Forelimb muscle (tissue), 1 donor: ENCODE measurements around the gene RABGAP1L. TPM values are rescaled to one million over a fixed set of nuclear protein-coding genes. Genes with fewer than 3 reads are reported as not detected.
"Not testable (repeated sequence)": the region's sequence is repeated elsewhere in the genome, so short reads cannot be mapped to it uniquely, and the experiment has no call there.

Experiments used
- DNase-seq: peaks from one replicate; pipeline ENCODE4 v3.0.0-alpha.2; 2013; ENCODE audit warnings: low read depth
- polyA plus RNA-seq: library from polyadenylated mRNA; unstranded; fragments of 120-200 nt; gene quantifications from one replicate; pipeline ENCODE4 v1.2.1, GENCODE V29; 2013; ENCODE audit not compliant: insufficient read length

Gene RABGAP1L
- polyA plus RNA-seq, 1 donor, result 10.3 TPM

- no peak for DNase-seq
Measured at GRCh38 chr1:174800216-174800851, 641.0 kb downstream of the RABGAP1L start.

- DNase-seq, result no peak
Measured at GRCh38 chr1:174800876-174801275, 641.6 kb downstream of the RABGAP1L start.

DNA sequence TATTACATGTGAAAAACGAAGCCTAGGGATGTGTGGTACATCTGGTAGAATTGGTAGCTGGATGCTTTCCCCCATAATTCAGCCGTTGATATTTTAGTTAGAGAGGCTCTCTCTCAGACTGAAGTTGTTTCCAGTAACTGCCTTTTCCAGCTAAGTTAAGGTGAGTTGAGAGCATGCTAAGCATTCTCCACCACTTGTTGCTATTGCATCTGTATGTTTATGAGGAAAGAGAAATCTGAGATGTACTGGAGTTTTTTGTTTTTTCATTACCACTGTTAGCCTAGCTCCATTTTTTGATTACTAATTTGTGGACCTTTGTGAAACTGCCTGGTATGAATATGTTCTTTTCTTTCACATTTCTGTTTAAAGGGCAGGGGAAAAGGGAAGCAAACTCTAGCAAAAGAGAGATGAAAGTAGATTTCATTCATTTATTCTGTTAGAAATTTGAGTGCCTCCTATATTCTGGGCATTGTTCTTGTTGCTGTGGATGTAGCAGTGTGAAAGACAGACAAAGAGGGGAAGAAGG is 650.5 kb downstream of the RABGAP1L start:
- no peak for DNase-seq

DNA sequence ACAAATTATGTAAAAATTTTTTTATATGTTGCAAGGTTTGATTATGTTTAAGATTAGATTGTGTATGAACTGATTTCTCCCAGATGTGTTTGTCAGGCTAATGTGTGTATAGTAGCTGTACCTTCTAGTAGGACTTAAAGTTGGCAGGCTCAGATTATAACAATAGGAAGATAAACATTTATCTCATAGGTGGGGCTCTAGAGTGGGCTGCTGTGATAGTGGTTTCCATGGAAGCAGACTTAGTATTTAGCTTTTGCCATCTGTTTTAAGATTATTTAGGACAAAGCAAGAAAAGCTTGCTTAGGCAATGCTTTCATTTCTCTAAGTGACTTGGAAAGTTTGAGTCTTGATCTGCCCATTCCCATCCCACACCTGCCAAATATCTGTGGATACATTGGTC is 652.7 kb downstream of the RABGAP1L start:
- no peak for DNase-seq

DNA sequence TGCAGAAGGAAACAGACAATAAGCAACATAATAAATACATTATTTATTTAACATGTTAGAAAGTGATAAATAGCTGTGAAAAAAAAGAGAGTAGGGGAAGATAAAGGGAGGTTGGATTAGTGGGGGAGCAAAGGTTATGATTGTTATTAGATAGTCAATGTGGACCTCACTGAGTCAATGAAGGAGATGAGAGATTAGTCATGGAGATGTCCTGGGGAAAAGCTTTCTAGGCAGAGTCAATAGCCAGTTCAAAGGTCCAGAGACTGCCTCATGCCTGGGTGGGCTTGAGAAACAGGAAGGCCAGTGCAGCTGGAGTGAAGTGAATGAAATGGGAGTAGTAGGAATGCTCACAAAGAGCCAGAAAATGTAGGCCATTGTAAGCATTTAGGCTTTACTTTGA is 653.3 kb downstream of the RABGAP1L start:
- DNase-seq, result no peak

GRCh38 chr1:174815036-174815435 is 655.7 kb downstream of the RABGAP1L start:
- no peak for DNase-seq

DNA sequence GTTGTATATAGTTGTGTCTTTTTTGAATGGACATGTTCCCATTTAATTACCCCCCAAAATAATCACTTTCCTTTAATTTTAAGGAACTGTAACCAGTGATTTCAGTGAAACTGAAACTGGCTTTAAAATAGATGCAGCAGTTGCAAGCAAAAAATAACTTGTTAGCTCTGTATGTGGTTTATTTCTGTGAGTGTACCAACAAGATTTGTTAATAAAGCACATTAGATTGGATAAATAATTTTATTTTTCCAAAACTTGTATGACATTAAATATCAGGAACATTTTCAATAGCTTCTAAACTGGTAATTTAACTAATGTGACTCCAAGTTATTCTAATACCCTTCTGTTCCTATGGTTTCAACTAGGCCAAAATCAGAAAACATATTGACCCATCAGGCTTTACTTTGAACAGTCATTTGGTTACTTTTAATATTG is 656.2 kb downstream of the RABGAP1L start:
- DNase-seq, result no peak

DNA sequence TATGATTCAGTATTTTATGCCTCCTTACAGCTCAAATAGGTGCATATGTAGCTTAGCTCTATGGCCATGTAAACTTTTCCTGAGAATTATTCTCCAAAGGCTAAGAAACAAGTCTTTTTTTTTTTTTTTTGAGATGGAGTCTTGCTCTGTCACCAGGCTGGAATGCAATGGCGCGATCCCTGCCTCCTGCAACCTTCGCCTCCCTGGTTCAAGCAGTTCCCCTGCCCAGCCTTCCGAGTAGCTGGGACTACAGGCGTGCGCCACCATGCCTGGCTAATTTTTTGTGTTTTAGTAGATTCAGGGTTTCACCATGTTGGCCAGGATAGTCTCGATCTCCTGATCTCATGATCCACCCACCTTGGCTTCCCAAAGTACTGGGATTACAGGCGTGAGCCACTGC is 657.3 kb downstream of the RABGAP1L start:
- DNase-seq, result not testable (repeated sequence)

DNA sequence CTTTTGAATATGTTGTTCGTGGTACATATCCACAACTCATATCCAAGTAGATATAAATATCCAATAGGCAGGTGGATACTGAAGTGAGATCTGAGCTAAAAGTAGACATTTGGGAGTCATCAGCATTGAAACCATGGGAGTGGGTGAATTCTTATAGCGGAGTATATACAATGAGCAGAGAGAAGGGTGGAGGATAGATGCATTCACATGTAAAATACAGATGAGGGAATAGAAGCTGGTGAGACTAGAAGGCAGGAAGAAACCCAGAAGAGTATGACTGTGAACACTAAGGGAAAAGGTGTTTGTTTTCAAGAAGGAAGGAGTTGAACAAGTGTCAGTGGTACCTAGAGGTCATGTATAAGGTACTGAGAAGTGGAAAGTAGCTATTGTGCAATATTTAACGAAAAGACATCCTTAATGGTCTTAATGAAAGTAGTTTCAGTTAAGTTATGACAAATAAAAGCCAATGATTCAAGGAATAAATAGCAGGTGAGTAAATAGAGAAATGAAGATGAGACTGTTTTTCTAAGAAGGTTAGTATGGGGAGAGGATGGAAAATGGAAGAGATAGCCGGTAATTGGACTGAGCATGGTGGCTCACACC is 658.8 kb downstream of the RABGAP1L start:
- DNase-seq, result no peak

GRCh38 chr1:174818951-174819350 is 659.6 kb downstream of the RABGAP1L start:
- DNase-seq, result no peak

GRCh38 chr1:174819596-174819995 is 660.3 kb downstream of the RABGAP1L start:
- DNase-seq, result no peak

DNA sequence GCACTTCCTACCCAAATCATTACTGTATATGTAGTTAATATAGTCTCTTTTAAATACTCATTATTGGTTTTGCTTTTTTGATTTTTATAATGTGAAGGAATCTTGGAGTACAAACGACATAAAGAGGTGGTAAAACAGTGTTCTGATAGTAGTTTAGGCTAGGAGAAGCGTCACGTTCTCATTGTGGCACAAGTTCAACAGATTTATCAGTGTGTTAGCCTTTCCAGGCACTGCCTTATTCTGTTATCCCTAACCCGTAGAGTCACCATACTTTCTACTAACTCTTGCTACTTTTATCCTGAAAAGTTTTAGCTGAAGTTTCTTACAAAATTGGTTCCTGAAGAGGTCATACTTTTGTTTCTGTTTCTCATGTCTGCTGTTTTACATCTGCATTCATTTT is 665.8 kb downstream of the RABGAP1L start:
- no peak for DNase-seq

GRCh38 chr1:174825806-174826205 is 666.5 kb downstream of the RABGAP1L start:
- DNase-seq, result no peak

DNA sequence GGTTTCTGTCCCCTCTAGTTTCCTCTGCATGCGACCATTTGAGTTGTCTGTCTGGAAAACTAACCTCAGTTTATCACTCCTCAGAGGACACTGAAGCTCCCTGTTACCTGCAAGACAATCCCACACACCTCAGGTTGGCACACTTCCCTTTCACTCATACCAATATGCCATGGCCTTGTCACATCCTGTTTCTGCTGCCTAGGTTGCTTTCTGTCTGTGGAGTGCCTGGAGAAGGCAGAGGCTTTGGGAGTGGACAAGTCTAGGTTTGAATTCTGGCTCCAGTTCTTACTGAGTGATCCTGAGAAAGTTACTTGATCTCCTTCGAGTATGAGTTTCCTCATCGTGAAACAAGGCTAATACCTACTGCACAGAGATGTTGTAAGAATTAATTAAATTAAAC is 668.9 kb downstream of the RABGAP1L start:
- DNase-seq, result no peak

GRCh38 chr1:174829990-174830389 is 670.7 kb downstream of the RABGAP1L start:
- DNase-seq, result no peak

DNA sequence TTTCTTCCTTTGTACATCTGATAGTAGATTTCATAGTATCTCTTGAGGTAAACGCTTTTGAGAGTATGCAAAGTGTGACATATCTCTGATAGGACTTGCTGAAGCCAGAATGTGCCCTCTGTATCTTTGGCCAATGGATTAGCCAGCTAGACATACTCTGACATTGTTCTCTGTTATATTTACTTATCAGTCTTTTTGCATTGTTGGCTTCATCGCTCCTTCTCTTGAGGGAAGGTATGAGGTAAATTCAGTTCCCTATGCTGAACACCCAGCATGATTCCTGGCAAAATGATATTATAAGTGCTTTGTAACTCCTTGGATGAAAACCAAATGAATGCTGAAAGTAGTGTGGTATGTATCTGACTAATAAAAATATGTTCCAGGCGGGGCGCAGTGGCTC is 677.2 kb downstream of the RABGAP1L start:
- DNase-seq, result no peak

GRCh38 chr1:174837386-174837785 is 678.1 kb downstream of the RABGAP1L start:
- no peak for DNase-seq

GRCh38 chr1:174839211-174839610 is 679.9 kb downstream of the RABGAP1L start:
- DNase-seq, result no peak

- DNase-seq, result no peak
Measured at GRCh38 chr1:174841747-174842146, 682.4 kb downstream of the RABGAP1L start.

- DNase-seq, result not testable (repeated sequence)
Measured at GRCh38 chr1:174848593-174849560, 689.6 kb downstream of the RABGAP1L start.

- DNase-seq, result no peak
Measured at GRCh38 chr1:174850726-174851125, 691.4 kb downstream of the RABGAP1L start.

GRCh38 chr1:174858301-174858700 is 699.0 kb downstream of the RABGAP1L start:
- DNase-seq, result no peak
